ENCODE data around the gene LIPF.
"Not testable (repeated sequence)": the region's sequence is repeated elsewhere in the genome, so short reads cannot be mapped to it uniquely, and the experiment has no call there.

LIPF gene

DNA sequence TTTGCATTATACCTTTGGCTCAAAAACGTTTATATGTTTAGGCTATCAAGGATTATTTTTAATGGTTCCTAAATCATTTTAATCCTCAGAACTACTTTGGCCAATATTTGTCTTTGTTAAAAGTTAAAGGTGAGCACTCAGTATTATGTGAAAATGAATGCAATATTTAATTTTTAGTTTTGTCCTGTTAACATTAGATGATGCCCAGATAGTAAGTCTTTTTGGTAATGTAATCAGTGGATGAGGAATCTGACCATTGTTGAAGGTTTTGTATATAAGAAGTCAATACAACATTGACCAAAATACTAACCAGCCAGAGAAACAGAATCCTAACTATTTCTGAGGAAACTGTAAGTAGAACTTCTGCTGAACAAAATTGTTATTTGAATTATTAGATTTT is at the start of gene LIPF:
TSS of gene LIPF (plus strand) at position 301 of the 400 bp plus-strand sequence. CDS start 2,856 bp downstream, outside the sequence.
- no peak for DNase-seq (ENCODE audit: low read depth)

GRCh38 chr10:88616250-88616977 is 47.8 kb upstream of the LIPF start:
- DNase-seq (ENCODE audit: low read depth): no peak

DNA sequence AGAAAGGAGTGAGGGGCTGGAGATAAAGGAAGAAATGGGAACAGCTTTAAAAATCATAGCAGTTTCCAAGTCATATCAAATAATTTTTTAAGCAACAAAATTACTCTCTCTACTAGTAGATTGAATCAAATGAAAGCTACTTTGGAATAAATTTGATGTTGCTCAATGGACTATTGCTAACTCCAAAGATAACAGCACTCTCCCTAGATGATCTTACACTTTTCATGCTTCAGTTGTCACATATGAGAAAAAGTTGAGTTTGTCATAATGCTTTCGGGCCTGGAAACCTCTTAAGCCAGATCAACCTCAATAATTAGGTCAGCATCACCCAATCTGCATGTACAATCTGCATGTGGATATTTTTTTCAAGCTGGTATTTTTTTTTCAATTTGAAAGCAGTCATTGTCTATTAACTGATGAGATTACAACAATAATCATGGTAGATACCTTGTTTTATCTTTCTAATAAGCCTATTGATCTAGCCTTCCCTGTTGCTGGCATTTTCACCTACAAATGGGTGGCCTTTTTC is 46.4 kb upstream of the LIPF start:
- DNase-seq (ENCODE audit: low read depth): no peak

DNA sequence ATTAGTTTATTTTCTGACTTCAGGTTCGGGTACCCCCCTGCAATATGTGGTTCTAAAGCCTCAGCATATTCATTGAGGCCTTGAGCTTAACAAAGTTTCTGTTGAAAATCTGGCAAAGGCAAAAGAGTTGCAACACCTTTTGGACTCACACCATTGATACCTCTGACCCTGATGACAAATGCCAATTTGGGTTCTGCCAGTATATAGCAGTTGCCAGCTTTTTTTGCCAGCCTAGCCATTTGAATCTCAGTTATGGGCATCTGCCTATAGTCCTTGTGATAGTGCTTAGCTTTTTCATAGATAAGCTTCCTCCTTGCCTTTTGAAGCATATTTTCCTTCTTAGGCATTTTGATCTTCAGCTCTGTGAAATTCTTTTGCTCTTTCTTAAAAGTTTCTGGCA is 45.7 kb upstream of the LIPF start:
- DNase-seq (ENCODE audit: low read depth): no peak

DNA sequence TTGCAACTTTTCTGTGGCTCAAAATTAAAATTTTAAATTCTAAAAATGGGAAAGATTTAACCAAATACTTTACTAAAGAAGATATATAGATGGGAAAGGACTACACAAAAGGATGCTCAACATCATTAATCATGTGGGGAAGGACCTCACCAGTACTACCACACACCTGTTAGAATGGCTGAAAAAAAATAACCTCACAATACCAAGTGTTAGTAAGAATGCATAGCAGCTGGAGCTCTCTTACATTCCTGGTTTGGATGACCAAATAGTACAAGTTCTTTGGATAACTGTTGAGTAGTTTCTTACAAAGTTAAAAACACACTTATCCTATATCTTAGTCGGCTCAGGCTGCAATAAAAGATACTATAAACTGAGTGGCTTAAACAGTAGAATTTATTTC is 43.8 kb upstream of the LIPF start:
- no peak for DNase-seq (ENCODE audit: low read depth)

DNA sequence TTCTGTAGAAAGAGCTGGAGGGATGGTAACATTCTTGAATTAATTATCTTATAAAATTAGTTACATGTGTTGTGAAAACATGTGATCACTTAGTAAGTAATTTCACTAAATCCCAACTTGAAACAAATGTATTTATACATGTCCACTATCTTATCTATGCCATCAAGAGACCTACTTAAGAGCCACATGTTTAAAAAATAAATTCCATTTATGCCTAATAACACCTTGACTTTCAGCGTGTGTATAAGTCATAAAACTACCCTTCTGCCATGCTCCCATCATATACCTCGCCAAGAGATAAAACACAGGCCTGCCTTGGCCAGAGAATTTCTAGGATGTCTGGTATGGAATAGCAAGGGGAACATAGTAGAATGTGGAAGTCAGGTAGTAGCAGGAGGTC is 40.4 kb upstream of the LIPF start:
- no peak for DNase-seq (ENCODE audit: low read depth)

- no peak for DNase-seq (ENCODE audit: low read depth)
These were observed 39.4 kb upstream of the LIPF start for GRCh38 chr10:88624840-88625239.

- DNase-seq (ENCODE audit: low read depth): no peak
These were observed 24.1 kb upstream of the LIPF start for GRCh38 chr10:88640186-88640585.

- DNase-seq (ENCODE audit: low read depth): peak; percentile 9
These were observed 22.0 kb upstream of the LIPF start for GRCh38 chr10:88642209-88642608.

DNA sequence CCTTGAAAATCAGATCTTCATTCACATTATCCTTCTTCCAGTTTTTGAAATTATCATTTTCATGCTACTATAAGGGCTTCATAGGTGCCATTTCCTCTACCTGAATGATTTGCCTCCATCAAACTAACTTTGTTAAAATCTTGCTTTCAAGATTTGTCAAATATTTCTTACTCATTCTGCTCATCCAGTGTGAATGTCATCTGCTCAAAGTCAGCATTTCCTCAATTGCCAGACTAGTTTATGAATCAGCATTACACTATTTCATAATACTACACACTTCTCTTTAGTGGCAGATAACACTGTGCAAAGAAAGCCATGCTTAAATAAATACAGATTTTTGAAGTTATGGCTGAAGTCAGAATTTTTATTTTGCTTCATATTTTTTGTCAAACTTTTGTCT is 21.3 kb upstream of the LIPF start:
- peak; percentile 35 for DNase-seq (ENCODE audit: low read depth)

DNA sequence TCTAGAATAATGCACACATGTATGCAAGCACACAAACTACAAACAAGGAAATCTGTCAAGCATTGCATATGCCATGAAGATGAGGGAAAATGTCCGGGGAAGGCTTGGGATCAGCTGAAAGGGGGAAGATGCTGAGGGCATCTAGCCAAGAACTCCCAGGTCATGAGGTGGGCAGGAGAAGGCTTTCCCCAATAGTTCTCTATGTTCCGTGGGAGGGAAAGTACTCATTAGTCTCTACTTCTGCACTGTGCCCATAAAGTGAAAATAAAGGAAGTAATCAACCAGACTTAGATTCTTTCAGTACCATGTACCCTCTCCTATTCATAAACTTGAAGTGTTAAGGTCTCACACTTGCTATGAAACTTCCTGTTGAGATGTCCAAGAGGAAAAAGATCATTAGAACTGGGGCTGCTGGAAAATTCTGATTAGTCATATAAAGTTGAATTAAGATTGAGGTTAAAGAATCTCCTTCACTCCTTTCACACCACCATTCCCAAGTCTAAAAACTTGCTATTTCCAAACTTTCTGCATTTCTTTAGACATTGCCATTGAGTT is 17.1 kb upstream of the LIPF start:
- DNase-seq (ENCODE audit: low read depth): no peak

GRCh38 chr10:88651101-88651551 is 13.1 kb upstream of the LIPF start:
- DNase-seq (ENCODE audit: low read depth): peak; percentile 94

DNA sequence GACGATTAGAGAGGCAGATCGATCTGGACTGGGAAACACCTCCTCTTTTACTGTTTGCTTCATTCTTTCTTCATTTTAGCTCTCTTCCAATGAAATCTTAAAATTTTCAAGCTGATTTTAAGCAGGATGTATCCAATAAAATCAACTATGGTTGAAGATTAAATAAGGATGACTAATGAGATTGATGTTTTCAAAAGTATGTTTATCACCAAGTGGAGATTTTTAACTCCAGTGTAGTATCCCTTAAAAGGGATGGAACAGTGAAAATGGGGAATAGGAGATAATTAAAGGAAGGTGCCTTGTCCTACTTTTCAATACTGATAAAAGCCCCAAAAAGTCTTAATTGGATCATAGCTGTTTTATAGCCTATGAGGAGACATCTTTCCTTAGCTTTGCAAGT is 11.6 kb upstream of the LIPF start:
- DNase-seq (ENCODE audit: low read depth): peak; percentile 48

DNA sequence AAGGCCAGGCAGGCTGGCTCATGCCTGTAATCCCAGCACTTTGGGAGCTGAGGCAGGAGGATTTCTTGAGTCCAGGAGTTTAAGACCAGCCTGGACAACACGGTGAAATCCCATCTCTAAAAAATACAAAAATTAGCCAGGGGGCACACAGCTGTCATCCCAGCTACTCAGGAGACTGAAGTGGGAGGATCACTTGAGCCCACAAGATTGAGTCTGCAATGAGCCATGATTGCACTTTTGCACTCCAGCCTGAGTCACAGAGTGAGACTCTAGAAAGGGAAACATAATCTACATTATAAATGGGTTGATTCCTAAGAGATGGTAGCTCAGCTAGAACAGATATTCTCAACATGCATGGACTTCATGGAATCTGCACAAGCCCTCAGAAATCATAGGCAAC is 6.3 kb upstream of the LIPF start:
- peak; percentile 77 for DNase-seq (ENCODE audit: low read depth)

- DNase-seq (ENCODE audit: low read depth): peak; percentile 15
These were observed 4.3 kb upstream of the LIPF start for GRCh38 chr10:88659725-88660597.

- no peak for DNase-seq (ENCODE audit: low read depth)
These were observed 3.7 kb upstream of the LIPF start for GRCh38 chr10:88660598-88660884.

- DNase-seq (ENCODE audit: low read depth): peak; percentile 7
These were observed 3.2 kb upstream of the LIPF start for GRCh38 chr10:88661018-88661417.

- no peak for DNase-seq (ENCODE audit: low read depth)
These were observed 2.7 kb upstream of the LIPF start for GRCh38 chr10:88661577-88661976.

DNA sequence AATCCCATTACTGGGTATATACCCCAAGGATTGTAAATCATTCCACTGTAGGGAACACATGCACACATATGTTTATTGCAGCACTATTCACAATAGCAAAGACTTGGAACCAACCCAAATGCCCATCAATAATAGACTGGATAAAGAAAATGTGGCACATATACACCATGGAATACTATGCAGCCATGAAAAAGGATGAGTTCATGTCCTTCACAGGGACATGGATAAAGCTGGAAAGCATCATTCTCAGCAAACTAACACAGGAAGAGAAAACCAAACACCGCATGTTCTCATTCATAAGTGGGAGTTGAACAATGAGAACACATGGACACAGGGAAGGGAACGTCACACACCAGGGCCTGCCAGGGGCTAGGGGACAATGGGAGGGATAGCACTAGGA is 1.1 kb upstream of the LIPF start:
- not testable (repeated sequence) for DNase-seq (ENCODE audit: low read depth)

- no peak for DNase-seq (ENCODE audit: low read depth)
These were observed 4.2 kb downstream of the LIPF start for GRCh38 chr10:88668465-88668864.

GRCh38 chr10:88670497-88670896 is 6.3 kb downstream of the LIPF start:
- no peak for DNase-seq (ENCODE audit: low read depth)

DNA sequence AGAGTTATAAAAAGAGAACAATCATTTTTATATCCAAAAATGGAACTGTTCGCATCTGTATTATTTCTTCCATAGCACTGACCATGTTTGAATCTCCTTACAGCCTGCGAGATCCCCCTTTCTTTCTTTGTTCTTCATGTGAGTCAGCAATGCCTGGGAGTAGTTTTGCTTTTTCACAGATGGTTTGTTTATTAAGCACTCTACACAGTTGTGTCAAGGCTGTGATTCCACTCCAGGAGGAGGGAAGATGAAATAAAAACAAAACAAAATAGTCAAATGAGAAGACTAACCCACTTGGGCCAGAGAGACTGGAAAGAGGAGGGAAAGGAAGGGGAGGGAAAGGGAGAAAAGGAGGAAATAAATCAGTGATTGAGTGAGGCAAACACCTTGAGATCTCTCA is 7.8 kb downstream of the LIPF start:
- DNase-seq (ENCODE audit: low read depth): peak; percentile 14
